Stimulated activated naive CD8-positive, alpha-beta T cell treated with anti-CD3 and anti-CD28 coated beads, Interleukin-15, Interleukin-2, amounts not matched to agents 100 ng/mL and 50 ng/mL, for 24 hours (primary cell): Measurements from ENCODE around the gene CEP112.
A peak's percentile ranks its signal among the peaks of the same experiment; 100 is the strongest.

Source experiments
- H3K27ac Mint-ChIP-seq: one replicate; pipeline ENCODE4 v1.8.0; 2021; ENCODE audit warnings: mild to moderate bottlenecking, mixed read lengths
- H3K27me3 Mint-ChIP-seq: one replicate; pipeline ENCODE4 v1.8.0; 2021; ENCODE audit warnings: mixed read lengths
- H3K36me3 Mint-ChIP-seq: one replicate; pipeline ENCODE4 v1.8.0; 2021; ENCODE audit warnings: low read depth, mixed read lengths
- H3K4me1 Mint-ChIP-seq: one replicate; pipeline ENCODE4 v1.8.0; 2021; ENCODE audit warnings: low read depth, mixed read lengths
- H3K4me3 Mint-ChIP-seq: one replicate; pipeline ENCODE4 v1.8.0; 2021; ENCODE audit warnings: mild to moderate bottlenecking, mixed read lengths
- H3K9me3 Mint-ChIP-seq: one replicate; pipeline ENCODE4 v1.8.0; 2021; ENCODE audit warnings: mixed read lengths

Gene CEP112

DNA sequence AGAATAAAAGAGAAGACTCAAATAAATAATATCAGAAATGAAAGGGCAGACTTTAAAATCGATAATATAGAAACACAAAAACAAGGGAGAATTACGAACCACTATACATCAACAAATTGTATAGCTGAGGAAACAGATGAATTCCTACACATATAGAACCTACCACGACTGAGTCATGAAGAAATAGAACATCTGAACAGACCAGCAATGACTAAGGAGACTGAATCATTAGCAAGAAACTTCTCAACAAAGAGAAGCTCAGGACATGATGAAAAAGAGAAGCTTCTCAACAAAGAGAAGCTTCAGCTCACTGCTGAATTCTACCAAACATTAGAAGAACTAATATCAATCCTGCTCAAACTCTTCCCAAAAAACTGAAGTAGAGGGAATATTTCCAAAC is 255.9 kb downstream of the CEP112 start:
- Mint-ChIP-seq H3K4me3 (no peak overlapping the region), H3K27me3 (peaks cover 4% of the 10 kb centered on the region), H3K4me1 (no peaks in the 10 kb centered on the region), H3K36me3 (no peaks in the 10 kb centered on the region), H3K27ac (no peak overlapping the region), H3K9me3 (peaks cover 16% of the 10 kb centered on the region)

DNA sequence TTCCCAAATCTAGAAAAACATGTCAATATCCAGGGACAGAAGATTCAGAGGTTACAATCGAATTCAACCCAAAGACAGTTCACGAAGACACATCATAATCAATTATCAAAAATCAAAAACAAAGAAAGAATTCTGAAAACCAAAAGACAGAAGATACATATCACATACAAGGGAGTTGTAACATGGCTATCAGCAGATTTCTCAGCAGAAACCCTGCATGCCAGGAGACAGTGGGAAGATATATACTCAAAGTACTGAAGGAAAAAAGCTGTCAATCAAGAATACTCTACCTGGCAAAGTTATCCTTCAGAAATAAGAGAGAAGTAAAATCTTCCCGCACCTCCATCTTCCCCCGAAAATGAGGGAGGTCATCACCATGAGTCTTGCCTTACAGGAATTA is 258.6 kb downstream of the CEP112 start:
- no peaks in the 10 kb centered on the region for H3K36me3 Mint-ChIP-seq
- H3K27ac Mint-ChIP-seq = no peak overlapping the region
- H3K27me3 Mint-ChIP-seq = peaks cover 4% of the 10 kb centered on the region

DNA sequence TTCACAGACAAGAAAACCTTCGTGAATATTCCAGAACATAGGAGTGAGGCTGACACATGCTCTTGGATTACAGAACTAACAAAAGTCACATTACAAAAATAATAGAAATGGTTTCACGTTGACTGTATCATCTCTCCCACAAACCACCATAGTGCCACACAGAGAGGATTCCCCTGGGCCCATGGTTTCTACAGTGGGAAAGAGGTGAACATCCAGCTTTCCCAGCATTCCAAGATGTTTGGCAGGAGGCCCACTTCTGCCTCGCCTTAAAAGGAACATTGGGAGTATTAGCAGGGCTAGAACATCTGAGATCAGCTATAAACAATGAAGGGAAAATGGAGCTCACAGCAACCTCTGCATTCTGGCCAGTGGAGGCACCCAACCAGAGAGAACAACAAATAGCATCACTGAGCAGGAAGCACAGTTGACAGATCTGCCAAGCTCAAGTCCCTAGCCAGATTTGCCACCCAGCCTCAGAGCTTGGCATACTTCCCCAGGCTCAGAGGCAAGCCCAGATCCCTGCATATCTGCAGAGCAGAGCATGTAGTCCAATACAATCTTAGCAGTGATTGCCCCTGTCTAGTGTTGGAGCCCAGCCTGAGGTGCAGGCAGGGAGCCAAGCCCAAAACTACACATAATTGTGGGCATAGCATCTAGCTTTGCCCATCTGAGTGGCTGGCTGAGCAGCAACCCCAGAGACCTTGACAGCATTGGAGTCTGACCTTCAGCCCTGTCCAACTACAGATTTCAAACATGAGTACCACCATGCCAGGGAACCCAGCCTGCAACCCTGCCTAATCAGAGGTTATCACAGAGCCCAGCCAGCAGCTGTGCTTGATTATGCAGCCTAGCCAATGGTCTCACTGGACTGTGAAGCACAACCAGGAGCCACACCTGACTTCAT is 260.4 kb downstream of the CEP112 start:
- Mint-ChIP-seq H3K4me1 (no peaks in the 10 kb centered on the region), H3K9me3 (peaks cover 16% of the 10 kb centered on the region), H3K27me3 (peaks cover 4% of the 10 kb centered on the region), H3K27ac (no peak overlapping the region), H3K4me3 (no peak overlapping the region), H3K36me3 (no peaks in the 10 kb centered on the region)

More for the DNA sequence above, 258.6 kb downstream of the CEP112 start:
- Mint-ChIP-seq H3K9me3 (peaks cover 16% of the 10 kb centered on the region), H3K4me3 (no peak overlapping the region), H3K4me1 (no peaks in the 10 kb centered on the region)

DNA sequence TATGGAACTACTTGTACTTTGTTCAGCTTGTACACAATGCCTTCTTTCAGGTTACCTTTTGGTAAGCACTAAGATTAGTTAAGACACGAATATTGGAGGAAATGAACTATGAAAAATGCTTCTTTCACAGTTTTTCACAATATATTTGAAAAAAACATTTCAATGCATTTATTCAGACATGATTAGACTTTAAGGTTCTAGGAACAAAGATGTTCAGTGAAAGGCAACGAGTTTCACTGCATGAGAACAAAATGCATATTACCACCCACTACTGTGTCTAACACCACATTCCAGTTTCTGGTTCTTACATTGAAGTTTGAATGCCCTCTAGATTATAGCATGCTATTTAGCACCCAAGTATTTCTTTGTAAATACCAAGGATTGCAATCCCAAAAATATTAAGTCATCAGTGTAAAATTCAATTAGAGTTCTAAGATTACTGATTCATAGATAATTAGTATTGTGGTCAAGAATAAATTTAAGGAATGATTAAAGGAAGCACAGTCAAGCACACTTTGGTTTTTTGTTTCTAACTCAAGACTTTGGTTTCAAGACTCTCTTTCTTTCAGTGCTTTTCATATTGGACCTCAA is 261.7 kb downstream of the CEP112 start:
- no peak overlapping the region for H3K4me3 Mint-ChIP-seq
- no peaks in the 10 kb centered on the region for H3K4me1 Mint-ChIP-seq
- H3K9me3 Mint-ChIP-seq = peaks cover 16% of the 10 kb centered on the region
- no peaks in the 10 kb centered on the region for H3K36me3 Mint-ChIP-seq
- H3K27ac Mint-ChIP-seq = no peak overlapping the region
- H3K27me3 Mint-ChIP-seq = peaks cover 4% of the 10 kb centered on the region

DNA sequence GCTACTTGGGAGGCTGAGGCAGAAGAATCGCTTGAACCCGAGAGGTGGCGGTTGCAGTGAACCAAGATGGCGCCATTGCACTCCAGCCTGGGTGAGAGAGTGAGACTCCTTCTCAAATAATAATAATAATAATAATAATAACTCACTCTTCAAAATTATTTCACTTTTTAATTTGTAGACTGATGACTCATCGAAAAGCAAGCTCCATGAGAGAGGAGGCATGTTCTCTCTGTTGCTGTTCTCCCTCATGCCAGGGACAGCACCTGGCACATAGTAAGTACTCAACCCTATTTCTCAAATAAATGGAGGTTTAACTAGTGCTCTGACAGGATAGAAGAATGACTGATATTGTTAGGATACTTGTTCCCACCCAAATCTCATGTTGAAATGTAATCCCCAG is 265.3 kb downstream of the CEP112 start:
- H3K36me3 Mint-ChIP-seq = no peaks in the 10 kb centered on the region
- H3K4me1 Mint-ChIP-seq = no peaks in the 10 kb centered on the region
- H3K27ac Mint-ChIP-seq = no peak overlapping the region
- no peaks in the 10 kb centered on the region for H3K27me3 Mint-ChIP-seq
- no peaks in the 10 kb centered on the region for H3K9me3 Mint-ChIP-seq
- H3K4me3 Mint-ChIP-seq = no peak overlapping the region

DNA sequence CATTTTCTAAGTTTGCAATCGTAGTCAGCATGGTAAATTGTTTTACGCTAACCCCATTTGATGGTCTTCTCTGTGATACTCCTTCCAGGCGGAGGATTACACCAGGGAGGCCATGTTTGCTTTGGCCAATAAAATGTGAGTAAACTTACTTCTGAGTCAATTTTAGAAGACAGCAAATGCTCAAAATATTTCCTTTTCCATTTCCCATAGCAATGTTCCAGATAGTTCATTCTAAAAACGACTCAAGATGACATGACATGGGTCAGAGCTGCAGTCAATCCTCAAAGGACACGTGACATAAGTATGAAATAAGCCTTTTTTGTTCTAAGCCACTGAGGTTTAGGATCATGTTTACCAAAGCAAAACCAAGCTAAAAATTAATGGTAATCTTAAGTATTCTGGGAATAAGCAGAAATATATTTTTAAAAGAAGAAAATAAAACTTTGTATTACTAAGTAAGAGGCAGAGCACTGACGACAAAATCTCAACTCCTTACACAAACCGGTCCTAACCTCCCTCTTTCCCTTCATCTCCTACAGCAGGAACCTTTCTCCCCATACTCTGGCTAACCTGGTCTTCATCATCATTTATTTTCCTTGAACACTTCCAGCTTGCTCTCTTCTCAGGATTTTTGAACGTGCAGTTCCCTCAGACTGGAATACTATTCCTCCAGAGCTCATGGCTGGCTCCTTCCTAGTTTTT is 266.2 kb downstream of the CEP112 start:
- H3K4me1 Mint-ChIP-seq = no peaks in the 10 kb centered on the region
- no peaks in the 10 kb centered on the region for H3K36me3 Mint-ChIP-seq
- no peaks in the 10 kb centered on the region for H3K9me3 Mint-ChIP-seq
- no peaks in the 10 kb centered on the region for H3K27me3 Mint-ChIP-seq
- no peak overlapping the region for H3K4me3 Mint-ChIP-seq
- no peak overlapping the region for H3K27ac Mint-ChIP-seq

DNA sequence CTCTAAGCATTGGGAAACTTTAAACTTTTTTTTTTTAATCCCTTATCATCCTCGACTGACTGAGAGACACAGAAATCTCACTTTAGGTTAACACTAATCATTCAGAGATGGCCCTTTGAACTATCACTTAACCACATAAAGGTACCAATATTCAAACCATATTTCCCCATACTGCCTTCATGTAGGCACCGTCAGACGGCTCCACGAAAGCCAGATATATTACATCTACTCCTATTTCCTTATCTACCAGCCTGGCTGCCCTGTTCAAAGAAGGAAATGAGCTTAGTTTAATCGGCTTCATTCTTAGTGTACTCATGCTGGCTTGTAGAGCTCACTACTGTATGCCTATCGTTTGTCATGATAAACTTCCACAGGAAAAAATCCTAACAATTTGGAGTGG is 270.9 kb downstream of the CEP112 start:
- Mint-ChIP-seq H3K4me3 (no peak overlapping the region), H3K36me3 (no peaks in the 10 kb centered on the region), H3K27ac (no peak overlapping the region), H3K4me1 (no peaks in the 10 kb centered on the region), H3K27me3 (no peaks in the 10 kb centered on the region), H3K9me3 (no peaks in the 10 kb centered on the region)

DNA sequence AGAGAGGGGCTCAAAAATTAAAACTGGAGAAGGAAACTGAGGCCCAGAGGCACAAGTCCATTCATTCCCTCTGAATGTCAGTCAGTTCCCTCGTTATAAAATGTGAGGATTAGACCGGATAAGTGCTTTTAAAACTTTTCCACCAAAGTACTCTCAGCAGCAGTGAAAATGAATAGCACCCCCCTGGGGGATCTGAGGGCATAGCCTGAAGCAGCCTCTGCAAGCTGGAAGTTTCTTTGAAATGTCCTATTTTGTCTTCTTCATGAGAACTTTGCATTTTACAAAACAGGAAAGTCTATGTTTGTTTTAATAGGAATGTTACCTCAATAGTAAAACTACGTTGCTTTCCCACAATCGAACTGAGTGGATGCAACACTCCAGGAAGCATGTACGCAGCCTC is 273.0 kb downstream of the CEP112 start:
- H3K4me1 Mint-ChIP-seq = peaks cover 16% of the 10 kb centered on the region
- no peak overlapping the region for H3K4me3 Mint-ChIP-seq
- H3K9me3 Mint-ChIP-seq = peaks cover 12% of the 10 kb centered on the region
- no peaks in the 10 kb centered on the region for H3K27me3 Mint-ChIP-seq
- no peak overlapping the region for H3K27ac Mint-ChIP-seq
- H3K36me3 Mint-ChIP-seq = no peaks in the 10 kb centered on the region

DNA sequence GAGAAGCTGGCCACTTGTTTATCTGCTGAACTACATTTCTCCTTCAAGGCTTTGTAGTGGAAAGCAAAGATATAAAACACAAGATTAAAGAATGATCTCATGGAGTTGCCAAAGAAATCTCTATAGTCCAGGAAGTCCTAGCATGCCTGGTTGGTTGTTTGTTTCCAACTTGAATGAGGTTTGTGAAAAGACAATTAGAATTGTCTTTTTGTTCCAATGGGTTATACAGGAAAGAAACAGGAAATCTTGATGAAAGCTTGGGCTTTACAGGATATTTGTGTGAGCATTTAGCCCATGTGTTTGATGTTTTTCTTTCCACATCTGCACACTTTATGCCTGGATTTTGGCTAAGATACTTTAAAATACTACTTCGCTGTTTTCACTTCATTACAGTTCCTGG is 273.4 kb downstream of the CEP112 start:
- peaks cover 16% of the 10 kb centered on the region for H3K4me1 Mint-ChIP-seq
- H3K36me3 Mint-ChIP-seq = no peaks in the 10 kb centered on the region
- H3K27me3 Mint-ChIP-seq = no peaks in the 10 kb centered on the region
- no peak overlapping the region for H3K4me3 Mint-ChIP-seq
- H3K27ac Mint-ChIP-seq = no peak overlapping the region
- peaks cover 12% of the 10 kb centered on the region for H3K9me3 Mint-ChIP-seq

DNA sequence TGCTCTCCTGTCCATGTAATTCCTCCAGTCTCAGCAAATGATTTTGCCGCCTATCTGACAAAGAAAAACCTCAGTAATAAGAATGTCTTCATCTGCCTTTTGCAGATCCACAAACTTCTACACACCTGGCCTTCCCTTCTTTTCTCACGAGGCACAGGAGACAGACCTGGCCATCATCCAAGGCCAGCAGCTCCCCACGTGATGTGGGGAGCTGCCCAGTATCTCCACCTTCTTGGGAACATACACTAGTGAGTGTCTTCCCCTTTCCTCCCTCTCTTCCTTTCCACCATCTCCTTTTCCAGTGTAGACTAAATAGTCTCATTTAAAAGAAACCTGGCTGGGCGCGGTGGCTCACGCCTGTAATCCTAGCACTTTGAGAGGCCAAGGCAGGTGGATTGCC is 274.4 kb downstream of the CEP112 start:
- Mint-ChIP-seq H3K4me3 (no peak overlapping the region), H3K27me3 (no peaks in the 10 kb centered on the region), H3K36me3 (no peaks in the 10 kb centered on the region), H3K9me3 (peaks cover 12% of the 10 kb centered on the region), H3K4me1 (peaks cover 16% of the 10 kb centered on the region), H3K27ac (no peak overlapping the region)

DNA sequence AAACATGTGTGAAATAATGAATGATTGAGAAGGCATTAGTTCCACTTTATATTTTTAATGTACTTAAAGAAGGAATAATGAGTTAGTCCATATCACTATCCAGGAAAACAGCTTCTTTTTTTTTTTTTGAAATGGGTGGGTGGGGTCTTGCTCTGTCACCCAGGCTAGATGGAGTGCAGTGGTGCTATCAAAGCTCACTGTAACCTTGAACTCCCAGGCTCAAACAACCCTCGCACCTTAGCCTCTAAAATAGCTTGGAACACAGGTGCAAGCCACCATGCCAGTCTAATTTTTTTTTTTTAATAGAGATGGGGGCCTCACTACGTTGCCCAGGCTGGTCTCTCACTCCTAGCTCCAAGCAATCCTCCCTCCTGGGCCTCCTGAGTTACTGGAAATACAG is 275.5 kb downstream of the CEP112 start:
- H3K27ac Mint-ChIP-seq = no peak overlapping the region
- H3K36me3 Mint-ChIP-seq = no peaks in the 10 kb centered on the region

DNA sequence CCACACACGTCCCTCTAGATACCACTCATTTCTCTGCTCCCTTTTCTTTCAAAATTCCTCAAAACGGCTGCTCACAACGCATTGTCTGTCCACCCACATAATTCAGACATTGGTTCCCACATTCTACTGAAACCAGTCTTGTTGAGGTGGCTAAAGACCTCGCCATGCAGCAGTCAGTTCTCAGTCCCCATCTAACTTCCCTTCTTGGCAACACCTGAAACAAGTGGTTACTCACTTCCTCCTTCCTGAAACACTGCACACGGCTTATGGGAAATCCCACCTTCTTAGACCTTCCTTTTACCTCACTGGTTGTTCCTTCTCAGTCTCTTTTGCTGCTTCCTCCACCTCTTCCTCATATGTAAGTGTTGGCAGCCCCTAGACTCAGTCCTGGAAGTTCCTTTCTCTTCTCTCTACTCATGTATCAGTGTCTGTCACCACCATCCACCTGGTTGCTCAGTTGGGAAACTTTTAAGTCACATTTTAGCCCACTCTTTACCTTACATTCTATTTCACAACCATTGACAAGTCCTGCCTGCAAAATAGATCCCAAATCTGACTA is 277.1 kb downstream of the CEP112 start:
- H3K4me3 Mint-ChIP-seq = no peak overlapping the region
- peak overlapping the region; percentile 61 for H3K27ac Mint-ChIP-seq
- H3K27me3 Mint-ChIP-seq = no peaks in the 10 kb centered on the region
- H3K36me3 Mint-ChIP-seq = peaks cover 8% of the 10 kb centered on the region
- peaks cover 16% of the 10 kb centered on the region for H3K4me1 Mint-ChIP-seq
- peaks cover 27% of the 10 kb centered on the region for H3K9me3 Mint-ChIP-seq

More for the DNA sequence above, 275.5 kb downstream of the CEP112 start:
- peaks cover 16% of the 10 kb centered on the region for H3K9me3 Mint-ChIP-seq
- H3K4me3 Mint-ChIP-seq = no peak overlapping the region
- H3K27me3 Mint-ChIP-seq = no peaks in the 10 kb centered on the region
- peaks cover 16% of the 10 kb centered on the region for H3K4me1 Mint-ChIP-seq

DNA sequence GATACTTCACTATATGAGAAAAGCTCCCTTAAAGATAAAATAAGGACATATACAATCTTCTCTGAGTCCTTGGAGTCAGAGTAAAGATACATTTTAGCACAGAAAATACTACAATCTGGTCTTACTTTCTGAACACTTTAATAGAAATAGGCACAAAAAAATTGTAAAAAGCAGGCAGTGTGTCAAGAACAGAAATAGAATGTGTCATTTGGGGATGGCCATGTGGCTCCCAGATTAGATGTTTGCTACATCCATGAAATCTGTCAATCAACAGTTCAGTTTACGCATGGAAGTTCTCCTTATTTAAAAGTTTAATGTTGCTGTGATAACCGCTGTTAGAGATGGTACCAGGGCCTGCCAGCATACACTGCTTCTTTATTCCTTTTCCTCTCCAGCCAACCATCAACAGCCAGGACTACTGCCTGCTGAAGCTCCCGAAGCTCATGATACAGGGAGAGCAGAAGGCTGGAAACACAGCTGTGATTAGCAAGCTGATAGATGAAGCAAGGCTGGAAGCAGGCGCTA is 278.5 kb downstream of the CEP112 start:
- Mint-ChIP-seq H3K27me3 (no peaks in the 10 kb centered on the region), H3K36me3 (peaks cover 8% of the 10 kb centered on the region), H3K4me3 (no peak overlapping the region), H3K9me3 (peaks cover 39% of the 10 kb centered on the region), H3K27ac (no peak overlapping the region), H3K4me1 (peaks cover 16% of the 10 kb centered on the region)

DNA sequence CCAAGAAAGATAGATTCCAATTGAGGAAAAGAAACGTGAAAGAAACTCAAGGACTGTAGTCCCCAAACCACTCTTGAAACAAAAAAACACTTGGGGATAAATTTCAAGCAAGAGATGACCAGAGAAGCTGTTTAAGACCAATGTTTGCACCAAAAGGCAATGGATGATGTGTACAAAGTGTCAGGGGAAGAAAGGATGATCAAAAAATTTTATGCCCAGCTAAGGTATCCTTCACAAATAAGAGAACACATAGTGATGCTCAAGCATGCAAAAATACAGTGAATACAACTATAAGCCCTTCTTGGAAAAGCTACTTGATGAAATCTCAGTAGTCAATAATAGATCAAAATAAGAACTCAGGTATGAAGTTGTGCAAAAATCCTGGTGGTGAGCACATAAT is 281.1 kb downstream of the CEP112 start:
- H3K4me3 Mint-ChIP-seq = no peak overlapping the region
- no peak overlapping the region for H3K27ac Mint-ChIP-seq
- H3K4me1 Mint-ChIP-seq = peaks cover 15% of the 10 kb centered on the region
- H3K27me3 Mint-ChIP-seq = no peaks in the 10 kb centered on the region
- peaks cover 38% of the 10 kb centered on the region for H3K9me3 Mint-ChIP-seq
- H3K36me3 Mint-ChIP-seq = peaks cover 8% of the 10 kb centered on the region
